HCT116 (cell line): Measurements from ENCODE around the gene MTRR. TPM values are rescaled to one million over a fixed set of nuclear protein-coding genes. Genes with fewer than 3 reads are reported as not detected.

Experiments used
- ATAC-seq: fragments of 200-7000 bp; cut with Tn5 transposase; 2 replicates; pipeline ENCODE4 v1.9.1; 2020; ENCODE audit warnings: mild to moderate bottlenecking, moderate library complexity
- BruUV-seq: library from RNA; stranded (reverse); fragments of 400-500 nt; replicated peaks from 2 replicates; lab custom pipeline; 2021; lab: Mats Ljungman, UMichigan
- CTCF ChIA-PET: fragments of 300-600 bp; sonication (Branson Sonifier 250); formaldehyde crosslinking; loops from one replicate; lab custom pipeline; 2021; ENCODE audit warnings: antibody characterized with exemption; lab: Charles Lee
- POLR2A ChIA-PET: fragments of 300-600, 350-600 bp; sonication (Branson Sonifier 250); formaldehyde crosslinking; loops from one replicate; lab custom pipeline; 2021; ENCODE audit warnings: antibody characterized with exemption; lab: Charles Lee
- RAD21 ChIA-PET, 2 experiments: fragments of 300-600 bp; sonication (Branson Sonifier 250); formaldehyde crosslinking; loops; one replicate each; lab custom pipeline; 2023; ENCODE audit warnings: low total read pairs in 2 of 2; ENCODE audit not compliant: uncharacterized antibody in 2 of 2, unreplicated experiment in 2 of 2, low non-redundant PET in 1 of 2; lab: Charles Lee
- DNase-seq: peaks from one replicate; pipeline ENCODE4 v3.0.0-alpha.2; 2010; ENCODE audit warnings: low read depth, low spot score
- H2AFZ ChIP-seq: fragments of 200-600 bp; shearing (Covaris generic), sonication (generic); 2 replicates; pipeline ENCODE4 v1.6.1; 2017; ENCODE audit warnings: low read depth, mixed run types, mixed read lengths, antibody characterized with exemption, low read length; ENCODE audit not compliant: poor library complexity, severe bottlenecking
- H3K27ac ChIP-seq: 2 replicates; pipeline ENCODE4 v1.5.1; 2012; ENCODE audit warnings: low read depth, low read length
- H3K27me3 ChIP-seq: fragments of 200-600 bp; sonication (generic); 2 replicates; pipeline ENCODE4 v1.6.1; 2016; ENCODE audit warnings: mixed run types, low read length, mixed read lengths; ENCODE audit not compliant: insufficient read depth
- H3K36me3 ChIP-seq, 2 experiments: fragments of 200-500 bp in 1 of 2; fragments of 200-600 bp in 1 of 2; sonication (Bioruptor generic) in 1 of 2; sonication (generic) in 1 of 2; 2 replicates each; pipeline versions ENCODE4 v1.5.1 to v1.6.1; 2014 to 2016; ENCODE audit warnings: low read length in 2 of 2, inconsistent platforms in 1 of 2, mixed read lengths in 1 of 2, mixed run types in 1 of 2; ENCODE audit not compliant: insufficient read depth in 2 of 2, control insufficient read depth in 1 of 2
- H3K4me1 ChIP-seq, 2 experiments: fragments of 200-600 bp in 1 of 2; sonication (generic) in 1 of 2; 2 replicates each; pipeline versions ENCODE4 v1.5.1 to v1.6.1; 2012 to 2017; ENCODE audit warnings: low read length in 2 of 2, inconsistent platforms in 1 of 2, mild to moderate bottlenecking in 1 of 2, mixed read lengths in 1 of 2, mixed run types in 1 of 2, moderate library complexity in 1 of 2; ENCODE audit not compliant: insufficient read depth in 2 of 2, control insufficient read depth in 1 of 2
- H3K4me2 ChIP-seq: fragments of 200-600 bp; sonication (generic); 2 replicates; pipeline ENCODE4 v1.6.1; 2017; ENCODE audit warnings: mixed run types, low read length, mixed read lengths
- H3K4me3 ChIP-seq, 2 experiments: fragments of 200-600 bp in 1 of 2; sonication (generic) in 1 of 2; replicated peaks in 1 of 2; 2 replicates each; pipeline ENCODE4 v1.5.1; 2011 to 2016; ENCODE audit warnings: low read length in 2 of 2, control low read depth in 1 of 2, low read depth in 1 of 2, mild to moderate bottlenecking in 1 of 2, mixed read lengths in 1 of 2, mixed run types in 1 of 2
- H3K79me2 ChIP-seq: fragments of 200-600 bp; sonication (generic); 2 replicates; pipeline ENCODE4 v1.6.1; 2017; ENCODE audit warnings: mild to moderate bottlenecking, mixed run types, low read length, moderate library complexity, mixed read lengths; ENCODE audit not compliant: insufficient read depth
- H3K9ac ChIP-seq: fragments of 200-600 bp; sonication (generic); 2 replicates; pipeline ENCODE4 v1.6.1; 2016; ENCODE audit warnings: low read length, mixed read lengths
- H3K9me2 ChIP-seq: fragments of 200-600 bp; sonication (generic), shearing (Covaris generic); 2 replicates; pipeline ENCODE4 v1.6.1; 2017; ENCODE audit warnings: mixed run types, mild to moderate bottlenecking, moderate library complexity; ENCODE audit not compliant: insufficient read depth
- H3K9me3 ChIP-seq, 2 experiments: fragments of 200-500 bp in 1 of 2; fragments of 200-600 bp in 1 of 2; sonication (Bioruptor generic) in 1 of 2; sonication (generic) in 1 of 2; 2 replicates each; pipeline ENCODE4 v1.6.1; 2014 to 2017; ENCODE audit warnings: low read length in 2 of 2, mixed read lengths in 2 of 2, inconsistent platforms in 1 of 2, low read depth in 1 of 2, mild to moderate bottlenecking in 1 of 2, mixed run types in 1 of 2, moderate library complexity in 1 of 2; ENCODE audit not compliant: control insufficient read depth in 1 of 2, insufficient read depth in 1 of 2
- H4K20me1 ChIP-seq: fragments of 200-600 bp; sonication (generic), shearing (Covaris generic); 2 replicates; pipeline ENCODE4 v1.6.1; 2017; ENCODE audit warnings: mixed run types, mild to moderate bottlenecking, moderate library complexity; ENCODE audit not compliant: insufficient read depth
- ATF3 ChIP-seq: IDR thresholded peaks from 2 replicates; pipeline ENCODE4 v1.6.1; 2012
- CTCF ChIP-seq, 3 experiments: fragments of 200-600 bp in 1 of 3; sonication (generic) in 1 of 3; IDR thresholded peaks in 2 of 3; conservative IDR thresholded peaks in 1 of 3; 2 replicates each; pipeline ENCODE4 v1.5.1; 2012 to 2017; ENCODE audit warnings: low read depth in 2 of 3, low read length in 2 of 3, antibody characterized with exemption in 1 of 3, borderline replicate concordance in 1 of 3, control low read depth in 1 of 3, mild to moderate bottlenecking in 1 of 3, mixed read lengths in 1 of 3, mixed run types in 1 of 3, moderate library complexity in 1 of 3; ENCODE audit not compliant: insufficient read depth in 1 of 3
- EGR1 ChIP-seq: IDR thresholded peaks from 2 replicates; pipeline ENCODE4 v1.6.1; 2012; ENCODE audit warnings: low read depth
- EZH2phosphoT487 ChIP-seq: fragments of 200-600 bp; IDR thresholded peaks from 2 replicates; pipeline ENCODE4 v1.6.1; 2018; ENCODE audit warnings: antibody characterized with exemption, borderline replicate concordance
- FOSL1 ChIP-seq: IDR thresholded peaks from 2 replicates; pipeline ENCODE4 v1.6.1; 2012; ENCODE audit warnings: low read depth
- JUND ChIP-seq: IDR thresholded peaks from 2 replicates; pipeline ENCODE4 v1.6.1; 2012
- MAX ChIP-seq: IDR thresholded peaks from 2 replicates; pipeline ENCODE4 v1.6.1; 2012
- POLR2AphosphoS5 ChIP-seq: IDR thresholded peaks from 2 replicates; pipeline ENCODE4 v1.6.1; 2011; ENCODE audit warnings: mild to moderate bottlenecking, low read depth, low read length, moderate library complexity
- RAD21 ChIP-seq: IDR thresholded peaks from 2 replicates; pipeline ENCODE4 v1.6.1; 2012; ENCODE audit warnings: low read depth, mild to moderate bottlenecking
- SIN3A ChIP-seq: IDR thresholded peaks from 2 replicates; pipeline ENCODE4 v1.6.1; 2012; ENCODE audit warnings: low read depth
- SP1 ChIP-seq: IDR thresholded peaks from 2 replicates; pipeline ENCODE4 v1.6.1; 2012; ENCODE audit warnings: low read depth
- SRF ChIP-seq: IDR thresholded peaks from 2 replicates; pipeline ENCODE4 v1.6.1; 2012; ENCODE audit warnings: low read depth
- TCF7L2 ChIP-seq: IDR thresholded peaks from 2 replicates; pipeline ENCODE4 v1.7.0; 2011; ENCODE audit warnings: borderline replicate concordance, inconsistent platforms; ENCODE audit not compliant: insufficient read depth, insufficient read length; ENCODE audit errors: extremely low read depth
- ZBTB33 ChIP-seq: IDR thresholded peaks from 2 replicates; pipeline ENCODE4 v1.6.1; 2011; ENCODE audit warnings: mild to moderate bottlenecking, low read length, moderate library complexity; ENCODE audit not compliant: insufficient replicate concordance; ENCODE audit errors: extremely low read depth
- ZFX ChIP-seq: fragments of 450-650 bp; IDR thresholded peaks from 2 replicates; pipeline ENCODE4 v1.6.1; 2017
- intact Hi-C: fragments of 100-400 bp; cut with micrococcal nuclease; formaldehyde crosslinking; loops from 2 replicates; pipeline ENCODE4 v1.10.0; 2022
- total RNA-seq: library from RNA; stranded (reverse); gene quantifications from one replicate; pipeline ENCODE4 v1.2.1, GENCODE V29; 2021; ENCODE audit not compliant: unreplicated experiment

MTRR gene
- total RNA-seq, 1 experiment from 2014 or later: 32.5 TPM

- no peak for TF ChIP-seq CTCF (IDR thresholded peaks at IDR 0.05 in 2 of 3, conservative IDR thresholded peaks at IDR 0.05 in 1 of 3; ENCODE audit: borderline replicate concordance in 1 of 3, insufficient read depth in 1 of 3, low read depth in 2 of 3, low read length in 2 of 3)
- no peak for TF ChIP-seq EZH2phosphoT487
- TF ChIP-seq TCF7L2: no peak
Observed at GRCh38 chr5:7846327-7846726, 22.6 kb upstream of the MTRR start (continued).

GRCh38 chr5:7848296-7848695 lies 20.7 kb upstream of the MTRR start:
- Histone ChIP-seq H3K79me2 (no peaks in the 10 kb centered on the region), H3K36me3 (no peaks in the 10 kb centered on the region), H3K4me2 (no peak overlapping the region), H3K27me3 (peaks cover 15% of the 10 kb centered on the region), H3K4me3 (no peak overlapping the region), H3K4me1 (no peaks in the 10 kb centered on the region), H3K9me2 (no peaks in the 10 kb centered on the region), H4K20me1 (no peaks in the 10 kb centered on the region), H3K9me3 (no peaks in the 10 kb centered on the region), H3K9ac (no peak overlapping the region), H3K27ac (no peak overlapping the region), H2AFZ (no peak overlapping the region)
- ChIA-PET POLR2A (no interaction called here), CTCF (no interaction called here), RAD21 (no interaction called here)
- DNase-seq: no peak
- no peak for ATAC-seq
- intact Hi-C loops: no loop called here
- BruUV-seq: no TSS peak
- TF ChIP-seq TCF7L2: no peak
- no peak for TF ChIP-seq POLR2AphosphoS5
- no peak for TF ChIP-seq SRF
- TF ChIP-seq FOSL1: no peak
- no peak for TF ChIP-seq RAD21
- TF ChIP-seq ZBTB33: no peak
- TF ChIP-seq MAX: no peak
- TF ChIP-seq EGR1: no peak
- no peak for TF ChIP-seq SIN3A
- TF ChIP-seq CTCF (IDR thresholded peaks at IDR 0.05 in 2 of 3, conservative IDR thresholded peaks at IDR 0.05 in 1 of 3; ENCODE audit: borderline replicate concordance in 1 of 3, insufficient read depth in 1 of 3, low read depth in 2 of 3, low read length in 2 of 3): no peak
- TF ChIP-seq JUND: no peak
- TF ChIP-seq SP1: no peak
- TF ChIP-seq EZH2phosphoT487: no peak
- no peak for TF ChIP-seq ATF3
- no peak for TF ChIP-seq ZFX
